DOHH2 (cell line): ENCODE measurements around the gene KRT9.

Source experiments
- CTCF ChIP-seq: fragments of 200-600 bp; sonication (generic); IDR thresholded peaks from one replicate; pipeline ENCODE4 v1.5.1; 2014; ENCODE audit warnings: antibody characterized with exemption, mild to moderate bottlenecking, low read depth, low read length; ENCODE audit not compliant: poor library complexity, severe bottlenecking
- EZH2phosphoT487 ChIP-seq: fragments of 200-600 bp; sonication (generic); IDR thresholded peaks from 2 replicates; pipeline ENCODE4 v1.6.1; 2017; ENCODE audit warnings: borderline replicate concordance, mild to moderate bottlenecking, antibody characterized with exemption, low read length, moderate library complexity, mixed read lengths

GRCh38 chr17:41579484-41580243 lies 7.8 kb upstream of the KRT9 start:
- TF ChIP-seq CTCF, result peak; percentile 80
- no peak for TF ChIP-seq EZH2phosphoT487
